Measurements from ENCODE around the gene EDARADD.

EDARADD gene

GRCh38 chr1:236419502-236419901 lies 25.4 kb downstream of the EDARADD start:
- H3K4me3 ChIP-seq (ENCODE audit: low read length) = no peak overlapping the region
- no peak for TF ChIP-seq CTCF (IDR thresholded peaks at IDR 0.05; ENCODE audit: insufficient read depth, low read depth, low read length, missing control alignments)
- DNase-seq (ENCODE audit: low read depth) = no peak

DNA sequence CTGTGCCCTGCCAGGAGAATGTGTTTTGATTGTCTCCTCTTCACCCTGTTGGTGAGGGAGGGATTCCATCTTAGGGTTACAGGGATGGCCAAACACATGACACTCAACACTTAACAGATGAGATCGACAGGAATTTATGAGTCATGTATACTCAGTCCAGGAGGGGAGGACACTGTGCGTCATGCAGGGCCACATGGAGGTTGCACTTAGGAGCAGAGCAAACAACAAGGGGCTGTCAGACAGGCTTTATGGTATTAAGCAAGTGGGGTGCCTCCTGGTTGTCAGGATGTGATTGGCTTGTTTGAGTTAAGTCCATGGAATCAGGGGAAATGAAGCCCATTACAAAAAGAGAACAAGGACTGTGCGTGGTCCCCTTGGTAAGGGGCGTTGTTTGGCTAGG lies 26.9 kb downstream of the EDARADD start:
- TF ChIP-seq CTCF (IDR thresholded peaks at IDR 0.05; ENCODE audit: insufficient read depth, low read depth, low read length, missing control alignments) = no peak
- DNase-seq (ENCODE audit: low read depth) = peak; percentile 91
- no peak overlapping the region for H3K4me3 ChIP-seq (ENCODE audit: low read length)

DNA sequence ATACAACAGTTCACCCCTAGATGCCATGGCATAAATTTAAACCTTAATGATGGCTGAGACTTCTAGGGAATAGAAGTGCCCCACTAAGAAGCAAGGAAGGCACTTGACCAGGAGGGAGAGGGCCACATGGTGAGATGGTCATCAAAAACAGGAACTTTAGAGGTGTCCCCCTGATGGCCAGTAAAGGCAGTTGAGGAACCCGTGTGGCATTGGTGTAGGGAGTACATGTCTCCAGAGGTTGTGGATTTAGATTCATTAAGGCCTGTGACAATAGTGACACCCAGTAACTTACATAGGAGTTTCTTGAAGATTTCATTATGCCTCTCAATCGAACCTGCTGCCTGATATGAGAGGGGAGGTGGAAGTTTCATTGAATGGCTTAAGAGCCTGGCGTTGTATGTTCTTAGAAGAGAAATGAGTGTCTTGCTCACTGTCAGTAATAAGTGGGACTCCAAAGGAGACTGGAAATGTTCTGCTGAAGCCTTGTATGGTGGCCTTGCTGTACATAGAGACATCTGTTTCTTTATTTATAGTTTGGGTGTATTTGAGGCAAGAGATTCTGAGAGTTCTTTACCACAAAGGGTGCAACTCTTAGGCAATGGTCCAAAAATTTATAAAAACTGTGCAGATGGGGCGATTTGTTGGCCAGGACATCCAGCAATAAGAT lies 27.9 kb downstream of the EDARADD start:
- no peak overlapping the region for H3K4me3 ChIP-seq (ENCODE audit: low read length)
- no peak for DNase-seq (ENCODE audit: low read depth)

DNA sequence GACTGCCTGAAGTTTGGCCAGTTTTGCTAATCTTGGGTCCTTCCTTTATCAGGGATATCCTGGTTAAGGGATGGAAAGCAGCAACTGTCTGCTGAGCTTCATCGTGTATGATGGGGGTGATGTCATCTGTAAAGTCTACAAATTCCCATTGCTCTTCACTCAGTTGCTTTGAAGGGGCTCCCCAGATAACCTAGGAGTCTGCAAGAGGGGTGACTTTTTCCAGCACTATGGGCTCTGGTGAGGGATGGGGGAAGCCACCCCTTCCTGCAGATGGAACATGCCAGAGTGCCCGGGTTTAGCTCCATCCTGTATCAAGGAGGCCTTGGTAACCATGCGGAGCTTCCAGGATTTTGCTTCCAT lies 28.4 kb downstream of the EDARADD start:
- no peak overlapping the region for H3K4me3 ChIP-seq (ENCODE audit: low read length)
- no peak for DNase-seq (ENCODE audit: low read depth)
- TF ChIP-seq CTCF (IDR thresholded peaks at IDR 0.05; ENCODE audit: insufficient read depth, low read depth, low read length, missing control alignments) = no peak

More for the DNA sequence above, 27.9 kb downstream of the EDARADD start:
- no peak for TF ChIP-seq CTCF (IDR thresholded peaks at IDR 0.05; ENCODE audit: insufficient read depth, low read depth, low read length, missing control alignments)

DNA sequence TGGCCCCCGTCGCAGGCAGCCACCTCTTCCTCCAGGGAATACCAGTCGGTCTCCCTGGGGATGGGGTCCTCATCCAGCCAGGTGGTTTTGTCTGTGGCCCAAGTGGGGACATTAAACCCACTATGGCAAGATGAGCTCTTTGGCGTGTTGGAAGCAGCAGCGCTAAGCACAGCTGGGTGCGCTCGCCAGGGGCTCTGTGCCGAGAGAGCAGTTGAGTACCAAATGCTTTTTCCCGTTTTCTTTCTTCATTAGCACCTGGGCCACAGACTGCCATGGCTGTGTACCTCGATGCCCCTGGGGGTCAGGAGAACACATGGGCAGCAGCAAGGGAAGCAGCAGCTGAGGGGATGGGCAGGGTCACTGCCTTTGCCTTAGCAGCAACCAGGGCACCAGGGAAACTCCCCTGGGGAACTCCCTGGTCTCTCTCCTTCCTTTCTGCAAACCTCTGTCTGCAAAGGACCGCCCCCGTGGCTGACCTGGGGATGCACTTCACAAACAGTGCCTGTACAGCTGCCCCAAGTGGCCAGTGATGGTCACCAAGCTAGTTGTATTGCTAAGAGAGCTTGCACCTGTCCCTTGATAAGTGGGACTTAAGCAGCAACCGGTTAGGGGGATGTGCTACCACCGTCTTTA lies 31.1 kb downstream of the EDARADD start:
- H3K4me3 ChIP-seq (ENCODE audit: low read length) = no peak overlapping the region
- no peak for DNase-seq (ENCODE audit: low read depth)
- no peak for TF ChIP-seq CTCF (IDR thresholded peaks at IDR 0.05; ENCODE audit: insufficient read depth, low read depth, low read length, missing control alignments)

GRCh38 chr1:236426215-236426614 lies 32.1 kb downstream of the EDARADD start:
- DNase-seq (ENCODE audit: low read depth) = no peak
- no peak for TF ChIP-seq CTCF (IDR thresholded peaks at IDR 0.05; ENCODE audit: insufficient read depth, low read depth, low read length, missing control alignments)

More at GRCh38 chr1:236426215-236426614, 32.1 kb downstream of the EDARADD start:
- H3K4me3 ChIP-seq (ENCODE audit: low read length) = no peak overlapping the region

Data from epithelial cell of esophagus (primary cell).